Measurements from ENCODE around the gene GRPEL1. TPM values are rescaled to one million over a fixed set of nuclear protein-coding genes. Genes with fewer than 3 reads are reported as not detected.

Gene GRPEL1
- total RNA-seq, 1 donor from 2014 or later = 55.8 TPM

GRCh38 chr4:7020856-7021255 is 47.0 kb downstream of the GRPEL1 start:
- H3K27me3 ChIP-seq (ENCODE audit: insufficient read depth, low read length) = no peaks in the 10 kb centered on the region
- no peak overlapping the region for H3K4me3 Mint-ChIP-seq (ENCODE audit: unreplicated experiment)
- H3K9ac ChIP-seq (ENCODE audit: low read length) = no peak overlapping the region
- no peaks in the 10 kb centered on the region for H3K27me3 Mint-ChIP-seq (ENCODE audit: low read depth, unreplicated experiment)
- FAIRE-seq (no peak), DNase-seq (ENCODE audit: low read depth) (no peak)
- H3K9me3 ChIP-seq (ENCODE audit: insufficient read depth, low read depth, low read length) = no peaks in the 10 kb centered on the region
- peaks cover 15% of the 10 kb centered on the region for H3K4me1 ChIP-seq (ENCODE audit: insufficient read depth, low read length)
- TF ChIP-seq CTCF (IDR thresholded peaks at IDR 0.05; ENCODE audit: insufficient read depth, low read depth, low read length) (no peak), EZH2 (IDR thresholded peaks at IDR 0.05; ENCODE audit: insufficient read depth, low read length) (no peak)
- H3K4me1 Mint-ChIP-seq (ENCODE audit: low read depth, unreplicated experiment) = peaks cover 32% of the 10 kb centered on the region
- peaks cover 7% of the 10 kb centered on the region for H3K79me2 ChIP-seq (ENCODE audit: insufficient read depth, low read length)
- H3K36me3 Mint-ChIP-seq (ENCODE audit: low read depth, unreplicated experiment) = peaks cover 20% of the 10 kb centered on the region
- no peak overlapping the region for H2AFZ ChIP-seq (ENCODE audit: low read depth, low read length)
- no peaks in the 10 kb centered on the region for H3K36me3 ChIP-seq (ENCODE audit: insufficient read depth, low read length)
- no peaks in the 10 kb centered on the region for H3K9me3 Mint-ChIP-seq (ENCODE audit: unreplicated experiment)
- no peak overlapping the region for H3K27ac ChIP-seq (ENCODE audit: low read depth, low read length)
- H4K20me1 ChIP-seq (ENCODE audit: insufficient read depth, low read length) = peaks cover 11% of the 10 kb centered on the region
- no peak overlapping the region for H3K4me2 ChIP-seq (ENCODE audit: low read length)
- peak overlapping the region; percentile 84 for H3K27ac Mint-ChIP-seq (ENCODE audit: unreplicated experiment)
- no peak overlapping the region for H3K4me3 ChIP-seq (ENCODE audit: insufficient read depth, low read depth, low read length)

DNA sequence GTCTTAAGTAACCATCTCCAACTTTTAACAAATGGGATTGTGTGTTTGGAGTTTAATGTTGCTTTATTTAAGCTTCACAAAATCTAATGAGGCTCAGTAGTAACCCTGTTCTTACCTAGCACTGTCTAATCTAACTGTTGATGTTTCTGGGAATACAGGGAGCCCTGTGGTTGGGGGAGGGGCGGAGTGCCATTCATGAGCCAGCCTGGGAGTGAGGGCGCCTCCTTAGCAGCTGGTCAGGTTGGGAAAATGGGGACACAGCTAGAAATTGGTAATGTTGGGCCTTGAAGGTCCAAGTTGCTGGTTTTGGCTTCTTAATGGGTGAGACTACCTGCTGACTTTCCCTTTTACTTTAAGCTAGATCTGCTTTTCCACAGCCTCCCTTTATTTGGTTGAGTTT is 47.6 kb downstream of the GRPEL1 start:
- no peak overlapping the region for H3K27ac ChIP-seq (ENCODE audit: low read depth, low read length)
- TF ChIP-seq CTCF (IDR thresholded peaks at IDR 0.05; ENCODE audit: insufficient read depth, low read depth, low read length) (no peak), EZH2 (IDR thresholded peaks at IDR 0.05; ENCODE audit: insufficient read depth, low read length) (no peak)
- H2AFZ ChIP-seq (ENCODE audit: low read depth, low read length) = no peak overlapping the region
- peaks cover 7% of the 10 kb centered on the region for H3K79me2 ChIP-seq (ENCODE audit: insufficient read depth, low read length)
- H3K27me3 ChIP-seq (ENCODE audit: insufficient read depth, low read length) = no peaks in the 10 kb centered on the region
- no peaks in the 10 kb centered on the region for H3K9me3 Mint-ChIP-seq (ENCODE audit: unreplicated experiment)
- FAIRE-seq (no peak), DNase-seq (ENCODE audit: low read depth) (no peak)
- peaks cover 15% of the 10 kb centered on the region for H3K4me1 ChIP-seq (ENCODE audit: insufficient read depth, low read length)
- peak overlapping the region; percentile 84 for H3K27ac Mint-ChIP-seq (ENCODE audit: unreplicated experiment)
- H3K27me3 Mint-ChIP-seq (ENCODE audit: low read depth, unreplicated experiment) = no peaks in the 10 kb centered on the region
- H3K4me3 ChIP-seq (ENCODE audit: insufficient read depth, low read depth, low read length) = no peak overlapping the region
- H3K9me3 ChIP-seq (ENCODE audit: insufficient read depth, low read depth, low read length) = no peaks in the 10 kb centered on the region
- peaks cover 11% of the 10 kb centered on the region for H4K20me1 ChIP-seq (ENCODE audit: insufficient read depth, low read length)
- no peak overlapping the region for H3K4me2 ChIP-seq (ENCODE audit: low read length)
- H3K36me3 Mint-ChIP-seq (ENCODE audit: low read depth, unreplicated experiment) = peaks cover 22% of the 10 kb centered on the region
- H3K9ac ChIP-seq (ENCODE audit: low read length) = no peak overlapping the region
- H3K36me3 ChIP-seq (ENCODE audit: insufficient read depth, low read length) = peaks cover 3% of the 10 kb centered on the region
- no peak overlapping the region for H3K4me3 Mint-ChIP-seq (ENCODE audit: unreplicated experiment)
- peaks cover 32% of the 10 kb centered on the region for H3K4me1 Mint-ChIP-seq (ENCODE audit: low read depth, unreplicated experiment)

- Histone ChIP-seq H3K79me2 (ENCODE audit: insufficient read depth, low read length) (peaks cover 6% of the 10 kb centered on the region), H3K9ac (ENCODE audit: low read length) (no peak overlapping the region), H3K27me3 (ENCODE audit: insufficient read depth, low read length) (no peaks in the 10 kb centered on the region), H3K4me3 (ENCODE audit: insufficient read depth, low read depth, low read length) (no peak overlapping the region), H3K27ac (ENCODE audit: low read depth, low read length) (no peak overlapping the region), H3K4me2 (ENCODE audit: low read length) (no peak overlapping the region), H3K36me3 (ENCODE audit: insufficient read depth, low read length) (peaks cover 3% of the 10 kb centered on the region), H2AFZ (ENCODE audit: low read depth, low read length) (no peak overlapping the region), H3K9me3 (ENCODE audit: insufficient read depth, low read depth, low read length) (no peaks in the 10 kb centered on the region), H4K20me1 (ENCODE audit: insufficient read depth, low read length) (peaks cover 10% of the 10 kb centered on the region), H3K4me1 (ENCODE audit: insufficient read depth, low read length) (peaks cover 15% of the 10 kb centered on the region)
- Mint-ChIP-seq H3K36me3 (ENCODE audit: low read depth, unreplicated experiment) (peaks cover 28% of the 10 kb centered on the region), H3K4me3 (ENCODE audit: unreplicated experiment) (peak overlapping the region; percentile 54), H3K27ac (ENCODE audit: unreplicated experiment) (no peak overlapping the region), H3K4me1 (ENCODE audit: low read depth, unreplicated experiment) (peaks cover 32% of the 10 kb centered on the region), H3K9me3 (ENCODE audit: unreplicated experiment) (no peaks in the 10 kb centered on the region), H3K27me3 (ENCODE audit: low read depth, unreplicated experiment) (no peaks in the 10 kb centered on the region)
- no peak for DNase-seq (ENCODE audit: low read depth)
- TF ChIP-seq EZH2 (IDR thresholded peaks at IDR 0.05; ENCODE audit: insufficient read depth, low read length) (no peak), CTCF (IDR thresholded peaks at IDR 0.05; ENCODE audit: insufficient read depth, low read depth, low read length) (no peak)
- FAIRE-seq = no peak
Measured at GRCh38 chr4:7019367-7019766, 48.5 kb downstream of the GRPEL1 start.
